ENCODE data around the gene CUX1. TPM values are rescaled to one million over a fixed set of nuclear protein-coding genes. Genes with fewer than 3 reads are reported as not detected.

Gene CUX1
- total RNA-seq, 1 donor from 2014 or later = 89.1 TPM

- Mint-ChIP-seq H3K36me3 (ENCODE audit: unreplicated experiment) (peaks cover 18% of the 10 kb centered on the region), H3K4me3 (ENCODE audit: unreplicated experiment) (no peak overlapping the region), H3K4me1 (ENCODE audit: unreplicated experiment) (no peaks in the 10 kb centered on the region), H3K27ac (ENCODE audit: unreplicated experiment) (no peak overlapping the region), H3K9me3 (ENCODE audit: unreplicated experiment) (no peaks in the 10 kb centered on the region), H3K27me3 (ENCODE audit: unreplicated experiment) (no peaks in the 10 kb centered on the region)
- no peak for TF ChIP-seq CTCF (IDR thresholded peaks at IDR 0.05)
- DNase-seq (ENCODE audit: extremely low spot score, unreplicated experiment) = no peak
Measured at GRCh38 chr7:102251531-102252365, 434.3 kb downstream of the CUX1 start.

- Mint-ChIP-seq H3K4me3 (ENCODE audit: unreplicated experiment) (no peak overlapping the region), H3K4me1 (ENCODE audit: unreplicated experiment) (no peaks in the 10 kb centered on the region), H3K36me3 (ENCODE audit: unreplicated experiment) (peaks cover 17% of the 10 kb centered on the region), H3K9me3 (ENCODE audit: unreplicated experiment) (no peaks in the 10 kb centered on the region), H3K27ac (ENCODE audit: unreplicated experiment) (no peak overlapping the region), H3K27me3 (ENCODE audit: unreplicated experiment) (no peaks in the 10 kb centered on the region)
- no peak for DNase-seq (ENCODE audit: extremely low spot score, unreplicated experiment)
- no peak for TF ChIP-seq CTCF (IDR thresholded peaks at IDR 0.05)
Measured at GRCh38 chr7:102252366-102252982, 435.0 kb downstream of the CUX1 start.

GRCh38 chr7:102253066-102253972, 435.9 kb downstream of the CUX1 start:
- DNase-seq (ENCODE audit: extremely low spot score, unreplicated experiment) = no peak
- H3K27ac Mint-ChIP-seq (ENCODE audit: unreplicated experiment) = no peak overlapping the region
- no peaks in the 10 kb centered on the region for H3K9me3 Mint-ChIP-seq (ENCODE audit: unreplicated experiment)
- H3K4me3 Mint-ChIP-seq (ENCODE audit: unreplicated experiment) = no peak overlapping the region
- no peaks in the 10 kb centered on the region for H3K27me3 Mint-ChIP-seq (ENCODE audit: unreplicated experiment)
- peaks cover 17% of the 10 kb centered on the region for H3K36me3 Mint-ChIP-seq (ENCODE audit: unreplicated experiment)
- TF ChIP-seq CTCF (IDR thresholded peaks at IDR 0.05) = no peak
- no peaks in the 10 kb centered on the region for H3K4me1 Mint-ChIP-seq (ENCODE audit: unreplicated experiment)

- H3K36me3 Mint-ChIP-seq (ENCODE audit: unreplicated experiment) = peaks cover 17% of the 10 kb centered on the region
- H3K27me3 Mint-ChIP-seq (ENCODE audit: unreplicated experiment) = no peaks in the 10 kb centered on the region
- no peak overlapping the region for H3K27ac Mint-ChIP-seq (ENCODE audit: unreplicated experiment)
- no peaks in the 10 kb centered on the region for H3K4me1 Mint-ChIP-seq (ENCODE audit: unreplicated experiment)
- DNase-seq (ENCODE audit: extremely low spot score, unreplicated experiment) = no peak
- TF ChIP-seq CTCF (IDR thresholded peaks at IDR 0.05) = no peak
- no peak overlapping the region for H3K4me3 Mint-ChIP-seq (ENCODE audit: unreplicated experiment)
- no peaks in the 10 kb centered on the region for H3K9me3 Mint-ChIP-seq (ENCODE audit: unreplicated experiment)
Measured at GRCh38 chr7:102253973-102254370, 436.5 kb downstream of the CUX1 start.
